PFSK-1 (cell line): ENCODE results near the gene PLA2G2E.

ENCODE experiments used
- FOXP2 ChIP-seq: optimal IDR thresholded peaks from 2 replicates; pipeline ENCODE3; 2011; ENCODE audit warnings: borderline replicate concordance, control low read depth, inconsistent platforms; ENCODE audit not compliant: insufficient read depth; ENCODE audit errors: extremely low read length, extremely low read depth
- POLR2AphosphoS5 ChIP-seq: IDR thresholded peaks from 2 replicates; pipeline ENCODE4 v1.6.1; 2012; ENCODE audit warnings: low read depth, mild to moderate bottlenecking, control low read depth, low read length, moderate library complexity
- REST ChIP-seq, 2 experiments: IDR thresholded peaks; 2 replicates each; pipeline versions ENCODE4 v1.6.1 to v1.8.0; 2011 to 2012; ENCODE audit warnings: low read depth in 2 of 2, low read length in 2 of 2, control low read depth in 1 of 2, inconsistent platforms in 1 of 2, mild to moderate bottlenecking in 1 of 2, moderate library complexity in 1 of 2; ENCODE audit not compliant: insufficient read depth in 1 of 2
- SIN3A ChIP-seq: IDR thresholded peaks from 2 replicates; pipeline ENCODE4 v1.6.1; 2012; ENCODE audit warnings: mild to moderate bottlenecking, low read length, moderate library complexity, borderline replicate concordance; ENCODE audit not compliant: insufficient read depth
- TAF1 ChIP-seq: IDR thresholded peaks from 2 replicates; pipeline ENCODE4 v1.6.1; 2012; ENCODE audit warnings: low read length, control low read depth, borderline replicate concordance; ENCODE audit not compliant: insufficient read depth

The PLA2G2E gene

DNA sequence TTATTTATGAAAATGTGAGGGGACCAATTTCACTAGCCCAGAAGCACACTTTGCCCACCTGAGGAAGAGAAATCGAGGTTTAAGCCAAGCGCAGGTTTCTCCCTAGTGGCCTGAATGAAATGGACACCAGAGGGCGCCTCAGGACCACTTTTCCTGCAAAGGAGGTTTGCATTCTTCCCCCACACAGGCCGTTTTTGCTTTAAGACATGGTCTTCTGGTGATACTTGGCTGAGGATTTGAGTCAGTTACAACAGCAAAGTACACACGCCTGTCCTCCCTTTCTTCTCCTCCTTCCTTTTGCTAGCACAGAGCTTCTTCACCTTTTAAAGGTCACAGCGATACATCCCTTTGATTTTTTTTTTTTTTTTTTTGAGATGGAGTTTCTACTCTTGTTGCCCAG, 5.4 kb downstream of the PLA2G2E start:
- TF ChIP-seq FOXP2, result no peak
- no peak for TF ChIP-seq TAF1
- no peak for TF ChIP-seq POLR2AphosphoS5
- no peak for TF ChIP-seq REST (IDR thresholded peaks at IDR 0.05; ENCODE audit: insufficient read depth in 1 of 2, low read depth in 2 of 2, low read length in 2 of 2)
- TF ChIP-seq SIN3A, result no peak

GRCh38 chr1:19910650-19911049, 12.8 kb downstream of the PLA2G2E start:
- no peak for TF ChIP-seq REST (IDR thresholded peaks at IDR 0.05; ENCODE audit: insufficient read depth in 1 of 2, low read depth in 2 of 2, low read length in 2 of 2)
- TF ChIP-seq POLR2AphosphoS5, result no peak
- TF ChIP-seq FOXP2, result no peak
- TF ChIP-seq SIN3A, result no peak
- no peak for TF ChIP-seq TAF1

DNA sequence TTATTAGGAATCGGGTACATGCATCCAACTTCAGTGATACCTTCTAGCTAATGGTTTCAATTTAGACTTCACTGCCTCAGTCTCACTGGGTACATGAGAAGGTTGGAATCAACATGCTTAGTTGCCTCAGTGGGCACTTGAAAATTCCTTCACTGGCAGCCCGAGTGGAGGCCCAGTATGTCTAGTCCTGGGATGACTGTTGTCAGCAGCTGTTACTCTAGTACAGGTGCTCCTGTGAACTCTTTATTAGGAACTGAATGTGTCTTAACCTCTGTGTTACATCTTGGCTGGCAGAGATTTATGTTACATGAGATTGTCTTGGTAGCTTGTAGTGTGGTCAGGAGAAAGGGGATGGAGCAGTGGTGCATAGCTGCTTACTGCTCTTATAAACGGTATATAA, 13.4 kb downstream of the PLA2G2E start:
- TF ChIP-seq FOXP2 (no peak), SIN3A (no peak), REST (IDR thresholded peaks at IDR 0.05; ENCODE audit: insufficient read depth in 1 of 2, low read depth in 2 of 2, low read length in 2 of 2) (no peak), POLR2AphosphoS5 (no peak), TAF1 (no peak)

GRCh38 chr1:19909392-19909791, 14.0 kb downstream of the PLA2G2E start:
- TF ChIP-seq SIN3A (no peak), POLR2AphosphoS5 (no peak), REST (IDR thresholded peaks at IDR 0.05; ENCODE audit: insufficient read depth in 1 of 2, low read depth in 2 of 2, low read length in 2 of 2) (no peak)

DNA sequence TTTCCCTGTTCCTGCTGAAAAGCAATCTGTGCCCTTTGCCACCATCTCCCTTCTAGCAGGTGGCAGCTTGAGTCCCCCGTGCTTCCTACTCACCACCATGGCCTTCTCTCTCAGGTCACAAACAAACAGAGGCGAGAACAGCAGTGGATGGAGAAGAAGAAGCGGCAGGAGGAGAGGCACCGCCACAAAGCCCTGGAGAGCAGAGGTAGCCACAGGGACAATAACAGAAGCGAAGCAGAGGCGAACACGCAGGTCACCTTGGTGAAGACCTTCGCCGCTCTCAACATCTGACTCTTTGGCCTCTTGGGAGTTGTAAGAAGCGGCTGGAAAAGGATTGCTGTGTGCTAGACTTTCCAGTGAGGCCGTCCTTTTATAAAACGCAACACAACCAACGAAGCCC, 16.0 kb downstream of the PLA2G2E start:
- no peak for TF ChIP-seq TAF1
- no peak for TF ChIP-seq POLR2AphosphoS5
- TF ChIP-seq SIN3A, result no peak
- no peak for TF ChIP-seq REST (IDR thresholded peaks at IDR 0.05; ENCODE audit: insufficient read depth in 1 of 2, low read depth in 2 of 2, low read length in 2 of 2)
- no peak for TF ChIP-seq FOXP2
